ENCODE measurements around the gene KRT86. TPM values are rescaled to one million over a fixed set of nuclear protein-coding genes. Genes with fewer than 3 reads are reported as not detected.

Gene KRT86
- total and polyA plus RNA-seq, 2 of the 8 experiments (the other 6 are each of a cell fraction or from before 2014, with no cell fraction given): 0.12 TPM; not detected in 1

DNA sequence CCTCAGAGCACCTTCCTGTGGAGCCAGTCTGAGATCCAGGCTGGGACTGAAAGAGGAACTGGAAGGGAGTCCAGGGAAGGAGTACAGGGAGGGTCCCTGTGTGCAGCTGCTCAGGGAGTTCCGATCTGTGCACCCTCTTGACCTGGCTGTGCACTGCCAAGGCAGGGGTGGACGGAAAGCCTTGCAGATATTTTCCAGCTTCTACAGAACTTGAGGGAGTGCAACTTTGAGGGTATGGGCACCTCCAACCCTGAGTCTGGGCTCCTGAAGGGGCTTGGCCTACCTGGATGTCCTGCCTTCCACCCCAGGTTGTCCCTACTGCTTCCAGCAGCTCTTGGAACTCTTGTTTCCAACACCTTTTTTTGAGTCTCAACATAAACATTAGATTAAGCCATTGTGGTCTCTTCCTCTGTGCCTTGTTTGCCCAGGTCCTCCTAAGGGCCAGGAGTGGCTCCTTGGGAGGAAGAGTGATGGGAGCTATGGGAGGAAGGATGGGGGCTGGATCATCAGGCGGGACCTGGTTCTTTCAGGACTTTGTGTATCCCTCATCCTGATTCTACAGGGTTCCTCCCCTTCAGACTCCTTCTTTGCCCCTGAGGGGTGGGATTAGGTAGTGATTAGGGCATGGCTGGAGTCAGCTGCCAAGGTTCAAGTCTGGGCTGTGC lies 37.9 kb upstream of the KRT86 start:
- DNase-seq (ENCODE audit: low read depth in 1 of 2, low spot score in 2 of 2): no peak
- Histone ChIP-seq H2BK12ac (ENCODE audit: low read depth, low read length) (peak overlapping the region; percentile 92; the same call in 1 of the 2 replicates), H4K91ac (replicated peaks; ENCODE audit: insufficient read length, low read length) (peak overlapping the region; percentile 63), H2BK20ac (ENCODE audit: low read length) (peak overlapping the region; percentile 78), H3K36me3 (ENCODE audit: control insufficient read depth in 2 of 4, insufficient read depth in 4 of 4, low read length in 3 of 4) (no peaks in the 10 kb centered on the region; a peak in 1 of 8 replicates), H3K23me2 (ENCODE audit: low read depth, low read length) (peaks cover 8% of the 10 kb centered on the region; the same call in 1 of the 2 replicates), H2BK120ac (replicated peaks; ENCODE audit: low read depth, low read length) (no peak overlapping the region), H3K9me3 (ENCODE audit: insufficient read depth in 2 of 2, low read depth in 1 of 2, low read length in 1 of 2) (no peaks in the 10 kb centered on the region), H3K4ac (replicated peaks; ENCODE audit: insufficient read length, low read depth, low read length) (no peak overlapping the region), H3K56ac (replicated peaks; ENCODE audit: insufficient read length, low read depth, low read length) (no peak overlapping the region), H3K4me2 (ENCODE audit: insufficient read depth in 1 of 2, low read depth in 2 of 2, low read length in 2 of 2) (no peak overlapping the region), H4K20me1 (replicated peaks in 1 of 2; ENCODE audit: control insufficient read depth in 1 of 2, insufficient read depth in 2 of 2, low read length in 2 of 2) (no peaks in the 10 kb centered on the region), H2BK5ac (ENCODE audit: low read depth, low read length) (0 out of 2 replicates have a peak overlapping the region, but pooled peaks have one; percentile 5), H3K14ac (ENCODE audit: insufficient read length) (no peak overlapping the region), H3K27me3 (replicated peaks in 1 of 4; ENCODE audit: control insufficient read depth in 3 of 4, extremely low read depth in 1 of 4, insufficient read depth in 3 of 4, low read length in 3 of 4) (peaks cover 0 to 38% (median 19%) of the 10 kb centered on the region in 4 experiments; a peak in 5 of 7 replicates), H3K79me2 (ENCODE audit: control insufficient read depth in 1 of 2, insufficient read depth in 2 of 2, low read length in 2 of 2) (no peaks in the 10 kb centered on the region), H3K4me3 (ENCODE audit: extremely low read depth in 1 of 4, insufficient read depth in 2 of 4, low read depth in 3 of 4, low read length in 4 of 4) (no peak overlapping the region), H2BK15ac (ENCODE audit: low read length) (no peak overlapping the region), H2AFZ (ENCODE audit: low read length) (no peak overlapping the region), H4K8ac (ENCODE audit: extremely low read depth, insufficient read depth, low read length) (no peak overlapping the region), H3K79me1 (ENCODE audit: low read depth, low read length) (no peaks in the 10 kb centered on the region), H3K23ac (ENCODE audit: insufficient read length) (no peak overlapping the region), H3K27ac (ENCODE audit: low read depth, low read length) (no peak overlapping the region), H3K18ac (ENCODE audit: extremely low read depth, low read length) (no peak overlapping the region), H2AK5ac (ENCODE audit: low read depth, low read length) (no peak overlapping the region), H4K5ac (ENCODE audit: insufficient read length, low read depth, low read length) (no peak overlapping the region), H3K9ac (replicated peaks in 1 of 4; ENCODE audit: extremely low read depth in 1 of 4, low read depth in 3 of 4, low read length in 3 of 4) (no peak overlapping the region), H3K4me1 (replicated peaks in 1 of 4; ENCODE audit: control insufficient read depth in 3 of 4, insufficient read depth in 4 of 4, low read length in 3 of 4) (peaks cover 14 to 40% (median 25%) of the 10 kb centered on the region in 4 experiments)
- POLR2A ChIA-PET (ENCODE audit: partially characterized antibody): interaction anchor here (1.4 kb wide), 1 partner anchor 15 kb away, joined by 4 read pairs; no protein-coding TSS in a partner anchor
- 90% methylated on average over 3 of the region's 3 CpGs; no CpG with 5 or more reads in 1 of the 2 experiments for WGBS, 2 experiments (ENCODE audit: extremely low coverage in 1 of 2, insufficient coverage in 1 of 2, insufficient read length in 1 of 2, insufficient replicate concordance in 2 of 2, low coverage in 1 of 2, low lambda C conversion rate in 2 of 2, missing lambda C conversion rate in 1 of 2)
- CTCF ChIA-PET (ENCODE audit: partially characterized antibody): interaction anchor here (0.5 to 17.6 kb wide), 26 partner anchors 9 to 643 kb away, joined by 3 to 151 read pairs (median 6); no protein-coding TSS in a partner anchor
- no peak for FAIRE-seq
- no peak for TF ChIP-seq YY1 (IDR thresholded peaks at IDR 0.05; ENCODE audit: low read depth, low read length)
- no peak for TF ChIP-seq RNF2 (IDR thresholded peaks at IDR 0.05; ENCODE audit: borderline replicate concordance, low read depth, low read length, missing control alignments, poor library complexity, severe bottlenecking)
- no peak for TF ChIP-seq EGR1 (IDR thresholded peaks at IDR 0.05; ENCODE audit: borderline replicate concordance, low read depth, low read length)
- TF ChIP-seq SP1 (IDR thresholded peaks at IDR 0.05; ENCODE audit: low read depth, low read length): no peak
- no peak for TF ChIP-seq SIN3A (conservative IDR thresholded peaks at IDR 0.05 in 1 of 2, IDR thresholded peaks at IDR 0.05 in 1 of 2; ENCODE audit: low read depth in 1 of 2, low read length in 2 of 2)
- TF ChIP-seq GTF2F1 (IDR thresholded peaks at IDR 0.05; ENCODE audit: borderline replicate concordance, low read depth, low read length): no peak
- TF ChIP-seq CHD1 (IDR thresholded peaks at IDR 0.05; ENCODE audit: low read depth, low read length): no peak
- TF ChIP-seq JUND (IDR thresholded peaks at IDR 0.05; ENCODE audit: low read length): no peak
- TF ChIP-seq SIX5 (IDR thresholded peaks at IDR 0.05; ENCODE audit: low read depth, low read length): no peak
- no peak for TF ChIP-seq FOSL1 (IDR thresholded peaks at IDR 0.05; ENCODE audit: insufficient read depth, low read depth, low read length)
- TF ChIP-seq BRCA1 (IDR thresholded peaks at IDR 0.05; ENCODE audit: low read depth, low read length): no peak
- no peak for TF ChIP-seq POU5F1 (IDR thresholded peaks at IDR 0.05; ENCODE audit: low read depth, low read length)
- no peak for TF ChIP-seq PHF8 (conservative IDR thresholded peaks at IDR 0.05; ENCODE audit: low read depth, low read length)
